HEK293T (cell line): Measurements from ENCODE around the gene STK36.

Experiments
- ARNT ChIP-seq: fragments of 450-650 bp; IDR thresholded peaks from 2 replicates; pipeline ENCODE4 v1.6.1; 2017; ENCODE audit warnings: mild to moderate bottlenecking
- BHLHE40 ChIP-seq: fragments of 450-650 bp; IDR thresholded peaks from 2 replicates; pipeline ENCODE4 v1.6.1; 2016; ENCODE audit warnings: mild to moderate bottlenecking, moderate library complexity, borderline replicate concordance
- CTBP1 ChIP-seq: fragments of 450-650 bp; IDR thresholded peaks from 2 replicates; pipeline ENCODE4 v1.6.1; 2016; ENCODE audit warnings: borderline replicate concordance
- ELF4 ChIP-seq: fragments of 450-650 bp; IDR thresholded peaks from 2 replicates; pipeline ENCODE4 v1.6.1; 2017; ENCODE audit warnings: antibody characterized with exemption
- FOXA1 ChIP-seq: fragments of 450-650 bp; IDR thresholded peaks from 2 replicates; pipeline ENCODE4 v1.6.1; 2016; ENCODE audit warnings: mild to moderate bottlenecking
- FOXM1 ChIP-seq: fragments of 450-650 bp; IDR thresholded peaks from 2 replicates; pipeline ENCODE4 v1.6.1; 2017; ENCODE audit warnings: mild to moderate bottlenecking, borderline replicate concordance
- SUZ12 ChIP-seq: fragments of 450-650 bp; IDR thresholded peaks from 2 replicates; pipeline ENCODE4 v1.6.1; 2016; ENCODE audit warnings: mild to moderate bottlenecking
- TARDBP ChIP-seq: fragments of 450-650 bp; IDR thresholded peaks from 2 replicates; pipeline ENCODE4 v1.6.1; 2016
- ZNF384 ChIP-seq: fragments of 450-650 bp; IDR thresholded peaks from 2 replicates; pipeline ENCODE4 v1.6.1; 2016

GRCh38 chr2:218722876-218723785 is 51.2 kb downstream of the STK36 start:
- TF ChIP-seq BHLHE40 (no peak), SUZ12 (no peak), ZNF384 (no peak), CTBP1 (no peak), FOXM1 (no peak), ARNT (no peak), FOXA1 (no peak), TARDBP (no peak), ELF4 (no peak)
